Activated CD8-positive, alpha-beta T cell treated with anti-CD3 and anti-CD28 coated beads, Interleukin-2, amount 10 ng/mL, durations not matched to agents 7 days and 5 days (primary cell): ENCODE measurements around the gene TMEM72. TPM values are rescaled to one million over a fixed set of nuclear protein-coding genes. Genes with fewer than 3 reads are reported as not detected.

Experiments used
- ATAC-seq: fragments of 150-1000 bp; cut with Tn5 transposase; one replicate; pipeline ENCODE4 v1.10.0; 2021; ENCODE audit warnings: moderate library complexity
- CTCF ChIA-PET: fragments of 350-600 bp; sonication (Branson Sonifier 250); formaldehyde crosslinking; loops from one replicate; lab custom pipeline; 2021; ENCODE audit warnings: antibody characterized with exemption; lab: Charles Lee
- POLR2A ChIA-PET: fragments of 350-600 bp; sonication (Branson Sonifier 250); formaldehyde crosslinking; loops from one replicate; lab custom pipeline; 2021; ENCODE audit warnings: antibody characterized with exemption; lab: Charles Lee
- DNase-seq: peaks from one replicate; pipeline ENCODE4 v3.0.0-alpha.2; 2020
- H3K27ac Mint-ChIP-seq: one replicate; pipeline ENCODE4 v1.8.0; 2021; ENCODE audit warnings: mild to moderate bottlenecking, mixed read lengths
- H3K27me3 Mint-ChIP-seq: one replicate; pipeline ENCODE4 v1.8.0; 2021; ENCODE audit warnings: low read depth, mixed read lengths
- H3K36me3 Mint-ChIP-seq: one replicate; pipeline ENCODE4 v1.8.0; 2021; ENCODE audit warnings: low read depth, mixed read lengths
- H3K4me1 Mint-ChIP-seq: one replicate; pipeline ENCODE4 v1.8.0; 2021; ENCODE audit warnings: low read depth, mixed read lengths
- H3K4me3 Mint-ChIP-seq: one replicate; pipeline ENCODE4 v1.8.0; 2021; ENCODE audit warnings: mild to moderate bottlenecking, mixed read lengths
- H3K9me3 Mint-ChIP-seq: one replicate; pipeline ENCODE4 v1.8.0; 2022; ENCODE audit warnings: mixed read lengths; ENCODE audit not compliant: insufficient read depth
- total RNA-seq, 2 experiments: library from RNA; stranded (reverse); gene quantifications; one replicate each; pipeline ENCODE4 v1.2.3, GENCODE V29; 2021

Gene TMEM72
- total RNA-seq, 2 experiments from 2014 or later, result not detected

DNA sequence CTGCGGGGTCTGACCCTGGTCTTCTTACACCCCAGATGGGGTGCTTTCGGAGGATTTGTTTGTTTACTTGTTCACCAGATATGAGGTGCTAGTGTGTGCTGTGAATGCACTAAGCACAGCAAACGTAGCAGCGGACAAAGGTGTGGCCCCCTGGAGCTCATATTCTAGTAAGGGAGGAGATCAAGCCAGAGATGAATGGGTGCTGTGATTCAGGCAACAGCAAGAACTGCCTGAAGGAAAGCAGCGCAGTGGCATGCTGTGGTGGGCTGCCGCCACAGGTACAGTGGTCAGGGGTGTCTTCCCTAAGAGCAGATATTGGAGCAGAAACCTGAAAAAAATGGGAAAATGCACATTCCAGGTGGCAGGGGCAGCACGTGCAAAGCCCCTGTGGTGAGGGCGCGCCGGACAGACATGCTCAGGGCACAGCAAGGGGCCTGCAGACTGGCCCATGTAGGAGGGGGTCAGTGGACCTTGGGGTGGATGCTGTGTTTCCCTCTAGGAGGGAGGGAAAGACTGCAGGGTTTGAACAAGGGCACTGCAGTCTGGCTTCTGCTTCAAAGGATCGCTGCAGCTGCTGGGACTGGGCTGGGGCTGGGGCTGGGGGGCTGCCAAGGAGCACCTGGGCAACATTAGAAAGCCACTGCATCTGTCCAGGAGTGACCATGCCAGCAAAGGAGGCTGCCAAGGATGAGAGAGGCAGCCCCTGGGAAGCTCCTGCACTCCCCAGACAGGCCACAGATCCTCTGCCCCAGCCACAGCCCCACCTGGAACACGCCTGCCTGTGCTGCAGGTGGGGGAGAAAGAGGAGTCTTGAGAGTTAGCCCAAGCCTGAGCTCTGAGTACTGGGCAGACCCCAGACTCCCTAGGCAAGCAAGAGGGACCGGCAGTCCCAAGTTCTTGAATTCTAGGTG lies 68.4 kb downstream of the TMEM72 start:
- no peaks in the 10 kb centered on the region for H3K27me3 Mint-ChIP-seq
- peaks cover 18% of the 10 kb centered on the region for H3K4me1 Mint-ChIP-seq
- H3K4me3 Mint-ChIP-seq, result no peak overlapping the region
- H3K9me3 Mint-ChIP-seq, result no peaks in the 10 kb centered on the region
- DNase-seq, result no peak
- no peak for ATAC-seq
- no peak overlapping the region for H3K27ac Mint-ChIP-seq
- H3K36me3 Mint-ChIP-seq, result no peaks in the 10 kb centered on the region
- CTCF ChIA-PET, result interaction anchor here (1.1 to 4.2 kb wide), 4 partner anchors 11 to 47 kb away, joined by 3 to 25 read pairs (median 5); partner anchors contain the start of gene RASSF4
- POLR2A ChIA-PET, result interaction anchor here (0.9 to 1.8 kb wide), 4 partner anchors 21 to 52 kb away, joined by 3 to 6 read pairs (median 4); partner anchors contain the start of gene ZNF22

DNA sequence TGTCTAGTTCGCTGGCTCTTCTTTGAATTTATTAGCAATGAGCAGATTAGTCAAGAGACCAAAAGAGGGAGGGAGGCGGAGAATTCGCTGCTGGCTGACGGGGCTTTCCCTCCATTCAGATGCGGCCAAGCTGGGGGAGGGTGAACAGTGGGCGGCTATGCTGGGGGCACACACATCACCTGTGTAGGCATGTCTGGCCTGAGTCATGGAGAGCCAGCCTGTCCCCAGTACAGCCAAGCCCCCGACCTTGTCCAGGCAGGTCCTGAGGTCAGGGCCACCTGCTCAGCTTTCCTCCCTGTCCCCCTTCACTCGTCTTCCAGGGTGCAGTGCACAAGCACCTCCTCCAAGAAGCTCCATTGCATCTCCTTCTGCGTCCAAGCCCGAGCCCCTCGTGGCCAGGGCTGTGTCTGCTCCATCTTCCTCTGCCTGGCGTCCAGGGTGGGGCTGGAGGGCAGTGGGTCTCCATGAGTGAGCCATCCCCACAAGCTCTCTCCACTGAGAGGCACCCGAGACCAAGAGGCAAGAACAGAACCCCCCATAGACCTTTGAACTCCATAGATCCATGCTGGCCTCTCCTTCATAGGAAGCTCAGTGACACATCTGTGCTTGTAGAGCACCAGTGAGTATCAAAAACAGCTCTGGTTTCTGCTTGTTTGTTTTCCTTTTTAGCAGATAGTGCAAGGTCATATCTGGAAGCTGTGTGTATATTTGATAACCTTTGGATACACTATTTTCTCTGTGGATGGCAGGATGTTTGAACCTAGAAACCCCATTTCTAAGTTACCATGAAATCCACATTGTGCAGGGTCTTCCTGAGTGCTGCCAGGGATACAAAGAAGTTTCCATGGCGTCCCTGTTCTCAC lies 69.4 kb downstream of the TMEM72 start:
- ChIA-PET CTCF (interaction anchor here (1.1 to 4.2 kb wide), 6 partner anchors 12 to 48 kb away, joined by 3 to 25 read pairs (median 3); partner anchors contain the start of genes RASSF4 and ZNF22), POLR2A (interaction anchor here (0.9 to 1.3 kb wide), 3 partner anchors 21 to 53 kb away, joined by 3 to 4 read pairs (median 3); no protein-coding TSS in a partner anchor)
- DNase-seq, result no peak
- Mint-ChIP-seq H3K27me3 (peaks cover under 1% of the 10 kb centered on the region), H3K36me3 (no peaks in the 10 kb centered on the region), H3K9me3 (no peaks in the 10 kb centered on the region), H3K4me3 (no peak overlapping the region), H3K4me1 (peaks cover 15% of the 10 kb centered on the region), H3K27ac (no peak overlapping the region)
- ATAC-seq, result no peak

DNA sequence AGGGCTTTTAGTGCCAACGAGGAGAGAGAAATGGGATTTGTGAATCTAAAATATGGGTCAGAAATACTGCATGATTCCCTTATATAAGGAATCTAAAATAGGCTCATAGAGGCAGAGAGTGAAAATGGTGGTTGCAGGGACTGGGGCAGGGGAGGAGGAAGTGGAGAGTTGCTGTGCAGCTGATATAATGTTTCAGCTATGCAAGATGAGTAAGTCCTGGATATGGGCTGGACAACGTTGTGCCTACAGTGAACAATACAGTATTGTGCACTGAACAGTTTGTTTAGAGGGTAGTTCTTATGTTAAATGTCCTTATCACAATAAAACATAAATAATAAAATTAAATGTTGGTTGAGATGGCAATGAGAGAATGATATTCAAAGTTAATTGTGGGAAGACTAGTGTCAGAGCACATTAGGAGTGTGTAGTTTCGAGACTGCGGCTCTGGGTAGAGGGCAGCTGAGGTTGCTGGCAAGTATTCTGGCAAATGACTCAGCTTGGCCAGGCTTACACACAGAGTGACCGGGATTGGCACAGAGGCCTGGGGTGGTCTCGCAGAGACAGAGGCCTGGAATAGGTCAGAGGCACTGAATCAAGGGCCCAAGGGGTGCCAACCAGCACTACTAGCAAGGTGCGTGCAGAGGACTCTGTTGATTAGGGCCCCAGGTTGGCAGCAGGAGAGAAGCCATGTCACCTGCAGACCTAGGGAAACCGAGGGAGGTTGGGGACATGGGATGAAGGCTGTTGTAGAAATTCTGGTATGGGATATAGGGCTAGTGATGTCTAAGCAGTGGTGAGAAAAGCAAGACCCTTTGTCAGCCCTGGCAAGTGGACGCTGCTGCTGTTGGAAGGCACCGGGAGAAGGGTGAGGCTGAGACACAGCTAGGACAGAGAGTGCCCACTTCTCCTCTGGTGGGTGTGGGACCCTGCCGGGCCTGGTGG lies 70.3 kb downstream of the TMEM72 start:
- ChIA-PET POLR2A (interaction anchor here (1.1 to 1.3 kb wide), 2 partner anchors 20 to 23 kb away, joined by 3 to 4 read pairs; no protein-coding TSS in a partner anchor), CTCF (interaction anchor here (1.1 to 4.2 kb wide), 5 partner anchors 13 to 49 kb away, joined by 3 to 25 read pairs (median 3); partner anchors contain the start of genes RASSF4 and ZNF22)
- Mint-ChIP-seq H3K4me1 (peaks cover 12% of the 10 kb centered on the region), H3K4me3 (no peak overlapping the region), H3K36me3 (no peaks in the 10 kb centered on the region), H3K27ac (no peak overlapping the region), H3K9me3 (no peaks in the 10 kb centered on the region), H3K27me3 (peaks cover 9% of the 10 kb centered on the region)
- ATAC-seq, result no peak
- no peak for DNase-seq

DNA sequence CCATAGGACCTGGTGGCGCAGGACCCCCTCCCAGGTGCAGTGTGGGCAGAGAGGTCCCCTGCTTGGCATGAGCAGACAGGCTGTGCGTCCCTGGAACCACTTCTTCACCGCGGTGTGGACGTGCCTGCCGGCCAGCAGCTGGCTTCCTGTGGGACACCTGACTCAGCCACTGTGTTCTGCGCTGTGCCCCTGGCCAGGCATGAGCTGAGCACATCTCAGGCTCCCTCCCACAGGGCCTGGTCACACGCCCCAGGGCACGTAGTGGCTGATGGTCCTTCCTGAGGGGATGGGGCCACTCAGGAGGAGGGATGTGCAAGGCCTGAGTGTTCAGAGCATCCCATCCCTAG lies 71.0 kb downstream of the TMEM72 start:
- H3K27me3 Mint-ChIP-seq, result peaks cover 9% of the 10 kb centered on the region
- H3K27ac Mint-ChIP-seq, result no peak overlapping the region
- DNase-seq, result no peak
- peaks cover 10% of the 10 kb centered on the region for H3K4me1 Mint-ChIP-seq
- no peaks in the 10 kb centered on the region for H3K36me3 Mint-ChIP-seq
- ATAC-seq, result no peak
- POLR2A ChIA-PET, result no interaction called here
- CTCF ChIA-PET, result interaction anchor here (2.1 kb wide), 1 partner anchor 13 kb away, joined by 6 read pairs; no protein-coding TSS in a partner anchor
- no peaks in the 10 kb centered on the region for H3K9me3 Mint-ChIP-seq
- H3K4me3 Mint-ChIP-seq, result no peak overlapping the region

DNA sequence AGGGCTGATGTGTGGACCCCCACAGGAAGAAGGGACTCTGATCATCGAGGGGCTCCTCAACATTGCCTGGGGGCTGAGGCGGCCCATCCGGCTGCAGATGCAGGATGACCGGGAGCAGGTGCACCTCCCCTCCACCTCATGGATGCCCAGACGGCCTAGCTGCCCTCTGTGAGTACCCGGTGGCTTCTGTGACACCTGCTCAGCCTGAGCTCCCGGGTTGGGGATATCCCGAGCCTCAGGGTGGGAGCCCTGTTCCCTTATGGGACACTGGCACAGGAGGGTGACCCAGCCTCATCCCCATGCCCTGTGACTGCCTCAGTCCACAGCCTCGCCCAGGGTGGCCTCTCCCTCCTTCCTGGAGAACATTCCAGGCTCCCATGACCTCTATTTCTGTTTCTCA lies 71.4 kb downstream of the TMEM72 start:
- ChIA-PET CTCF (no interaction called here), POLR2A (no interaction called here)
- H3K4me3 Mint-ChIP-seq, result no peak overlapping the region
- no peak for ATAC-seq
- no peak for DNase-seq
- H3K27ac Mint-ChIP-seq, result no peak overlapping the region
- H3K36me3 Mint-ChIP-seq, result no peaks in the 10 kb centered on the region
- H3K4me1 Mint-ChIP-seq, result peaks cover 10% of the 10 kb centered on the region
- H3K27me3 Mint-ChIP-seq, result peaks cover 9% of the 10 kb centered on the region
- H3K9me3 Mint-ChIP-seq, result no peaks in the 10 kb centered on the region

DNA sequence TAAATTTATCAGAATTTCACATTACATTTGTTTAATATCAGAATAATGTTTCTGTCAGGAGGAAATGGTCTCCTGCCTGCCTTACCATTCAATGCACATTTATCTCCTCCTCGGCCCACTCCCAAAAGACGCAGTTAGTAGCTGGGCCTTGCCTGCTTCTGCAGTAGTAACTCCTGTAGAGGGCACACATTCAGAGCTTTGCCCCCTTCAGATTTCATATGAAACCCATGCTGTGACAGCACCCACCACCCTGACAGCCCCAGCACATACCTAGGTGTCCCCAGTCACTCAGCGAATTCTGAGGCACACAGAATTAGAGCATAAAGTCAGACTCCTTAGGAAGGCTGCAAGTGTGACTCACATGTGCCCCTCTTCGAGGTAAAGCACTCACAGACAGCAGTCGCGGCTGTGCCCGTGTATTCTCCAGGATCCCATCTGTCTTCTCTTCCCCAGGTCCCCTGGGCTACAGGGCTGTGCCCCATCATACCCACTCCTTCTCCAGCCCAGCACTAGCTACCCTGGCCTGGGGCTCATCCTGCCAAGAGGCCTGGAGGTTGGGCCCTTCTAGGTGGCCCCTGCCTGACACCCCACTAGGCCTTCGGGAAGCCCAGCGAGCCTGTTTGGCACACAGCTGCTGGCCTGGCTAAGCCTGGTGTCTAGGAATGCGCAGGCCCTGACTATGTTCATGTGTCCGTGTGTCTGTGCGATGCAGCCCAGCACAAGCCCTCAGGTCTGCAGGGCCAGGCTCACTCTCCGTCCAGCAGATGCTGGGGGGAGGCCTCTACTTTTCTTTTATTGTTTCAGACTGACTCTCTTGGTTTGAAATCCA lies 72.1 kb downstream of the TMEM72 start:
- DNase-seq (no peak), ATAC-seq (no peak)
- H3K4me1 Mint-ChIP-seq, result peaks cover 6% of the 10 kb centered on the region
- no peaks in the 10 kb centered on the region for H3K36me3 Mint-ChIP-seq
- CTCF ChIA-PET, result no interaction called here
- H3K4me3 Mint-ChIP-seq, result no peak overlapping the region
- POLR2A ChIA-PET, result no interaction called here
- H3K27me3 Mint-ChIP-seq, result peaks cover 9% of the 10 kb centered on the region
- no peak overlapping the region for H3K27ac Mint-ChIP-seq
- no peaks in the 10 kb centered on the region for H3K9me3 Mint-ChIP-seq

DNA sequence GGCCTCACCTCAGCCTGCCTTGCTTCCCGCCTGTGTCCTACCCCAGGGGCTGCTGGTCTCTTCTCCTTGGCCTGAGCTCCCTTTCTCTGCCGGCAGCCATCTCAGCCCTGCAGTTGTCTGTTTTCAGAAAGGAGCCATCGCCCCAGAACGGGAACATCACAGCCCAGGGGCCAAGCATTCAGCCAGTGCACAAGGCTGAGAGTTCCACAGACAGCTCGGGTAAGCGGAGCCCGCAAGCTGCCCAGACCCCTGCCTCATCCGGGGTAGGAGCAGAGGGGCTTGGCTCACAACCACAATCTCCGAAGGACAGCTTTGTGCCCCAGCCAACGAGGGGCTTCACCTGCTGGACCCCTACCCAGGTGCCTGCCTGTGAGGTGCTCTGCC lies 72.8 kb downstream of the TMEM72 start:
- DNase-seq, result no peak
- ChIA-PET POLR2A (no interaction called here), CTCF (no interaction called here)
- Mint-ChIP-seq H3K27ac (no peak overlapping the region), H3K36me3 (no peaks in the 10 kb centered on the region), H3K4me1 (peaks cover 3% of the 10 kb centered on the region), H3K4me3 (no peak overlapping the region), H3K27me3 (peaks cover 11% of the 10 kb centered on the region), H3K9me3 (no peaks in the 10 kb centered on the region)
- no peak for ATAC-seq

DNA sequence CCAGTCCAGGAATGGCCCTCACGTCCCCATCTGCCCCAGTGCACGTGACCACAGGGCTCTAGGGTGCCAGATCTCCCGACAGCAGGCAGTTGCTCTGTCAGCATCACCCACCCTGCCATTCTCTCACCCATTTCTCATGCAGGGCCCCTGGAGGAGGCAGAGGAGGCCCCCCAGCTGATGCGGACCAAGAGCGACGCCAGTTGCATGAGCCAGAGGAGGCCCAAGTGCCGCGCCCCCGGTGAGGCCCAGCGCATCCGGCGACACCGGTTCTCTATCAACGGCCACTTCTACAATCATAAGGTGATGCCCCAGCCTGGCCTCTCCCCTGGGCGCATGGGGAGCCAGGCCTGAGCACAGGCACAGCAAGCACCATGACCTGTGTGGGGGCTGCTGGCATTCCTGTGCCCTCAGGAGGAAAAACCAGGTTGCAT lies 73.5 kb downstream of the TMEM72 start:
- CTCF ChIA-PET, result no interaction called here
- H3K27ac Mint-ChIP-seq, result no peak overlapping the region

DNA sequence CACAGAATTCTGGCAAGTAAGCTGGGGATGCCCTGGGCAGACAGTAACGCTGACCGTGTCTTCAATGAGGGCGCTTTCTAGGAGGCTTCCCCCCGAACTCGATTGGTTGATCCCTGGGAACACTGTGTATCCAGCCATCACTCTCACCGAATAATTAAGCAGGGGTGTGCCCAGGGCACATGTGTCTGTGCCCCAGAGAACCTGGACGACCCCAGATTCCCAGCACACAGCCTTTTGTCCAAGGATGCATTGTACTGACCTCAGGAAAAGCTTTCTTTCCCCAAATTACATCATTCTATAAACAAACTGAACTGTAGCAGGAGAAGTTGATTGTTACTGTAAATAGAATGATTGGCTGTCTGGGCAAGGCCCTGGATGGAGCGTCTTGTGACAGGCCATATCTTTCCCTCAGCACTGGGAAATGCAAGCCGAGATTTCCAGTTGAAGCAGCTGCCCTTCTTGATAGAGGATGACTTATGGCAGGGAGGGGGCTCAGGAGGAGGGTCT lies 74.1 kb downstream of the TMEM72 start:
- ChIA-PET CTCF (interaction anchor here (1.3 kb wide), 1 partner anchor 52 kb away, joined by 3 read pairs; no protein-coding TSS in a partner anchor), POLR2A (no interaction called here)
- Mint-ChIP-seq H3K4me3 (no peak overlapping the region), H3K36me3 (no peaks in the 10 kb centered on the region), H3K4me1 (peaks cover 3% of the 10 kb centered on the region), H3K9me3 (no peaks in the 10 kb centered on the region), H3K27ac (no peak overlapping the region), H3K27me3 (peaks cover 11% of the 10 kb centered on the region)
- DNase-seq (no peak), ATAC-seq (no peak)

More for the DNA sequence above, 73.5 kb downstream of the TMEM72 start:
- DNase-seq (no peak), ATAC-seq (no peak)
- Mint-ChIP-seq H3K36me3 (no peaks in the 10 kb centered on the region), H3K9me3 (no peaks in the 10 kb centered on the region), H3K4me1 (peaks cover 3% of the 10 kb centered on the region), H3K27me3 (peaks cover 11% of the 10 kb centered on the region), H3K4me3 (no peak overlapping the region)
- POLR2A ChIA-PET, result no interaction called here

DNA sequence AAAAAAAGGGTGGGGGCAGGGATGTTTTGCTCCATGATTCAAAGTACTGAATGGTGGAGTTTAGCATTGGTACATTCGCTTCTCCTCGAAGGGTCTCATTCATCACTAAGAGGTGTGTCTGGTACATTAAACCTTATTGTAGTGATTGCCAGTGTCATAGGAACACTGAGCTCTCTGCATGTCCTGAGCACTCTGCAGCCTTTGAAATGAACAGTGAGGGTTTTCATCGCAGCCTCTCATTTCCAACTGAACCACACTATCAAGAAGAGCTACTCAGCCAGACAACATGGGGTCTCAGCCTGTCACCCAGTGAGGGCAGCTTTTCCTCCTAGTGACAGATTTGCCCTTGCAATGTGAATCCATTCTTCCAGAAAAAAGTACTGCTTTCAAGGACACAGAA lies 75.0 kb downstream of the TMEM72 start:
- ATAC-seq, result no peak
- Mint-ChIP-seq H3K27ac (no peak overlapping the region), H3K4me3 (no peak overlapping the region), H3K36me3 (no peaks in the 10 kb centered on the region), H3K9me3 (no peaks in the 10 kb centered on the region), H3K4me1 (peaks cover under 1% of the 10 kb centered on the region), H3K27me3 (peaks cover 11% of the 10 kb centered on the region)
- no peak for DNase-seq
- ChIA-PET POLR2A (no interaction called here), CTCF (interaction anchor here (1.3 to 1.8 kb wide), 2 partner anchors 10 to 53 kb away, joined by 3 to 6 read pairs; no protein-coding TSS in a partner anchor)
